ENCODE results near the gene CRB3.

- TF ChIP-seq CTCF (conservative IDR thresholded peaks at IDR 0.05 in 1 of 2, IDR thresholded peaks at IDR 0.05 in 1 of 2; ENCODE audit: low read depth in 1 of 2, low read length in 2 of 2) (no peak), EZH2 (IDR thresholded peaks at IDR 0.05; ENCODE audit: low read length, missing control alignments) (no peak)
Measured at GRCh38 chr19:6443986-6444385, 20.1 kb upstream of the CRB3 start.
